GM23338 (cell line): ENCODE measurements around the gene ST8SIA4. TPM values are rescaled to one million over a fixed set of nuclear protein-coding genes. Genes with fewer than 3 reads are reported as not detected.

ENCODE experiments used
- ATAC-seq: fragments of 200-7000 bp; cut with Tn5 transposase; 3 replicates; pipeline ENCODE4 v1.9.1; 2020
- DNase-seq: peaks from one replicate; pipeline ENCODE4 v3.0.0-alpha.2; 2015; ENCODE audit warnings: low spot score
- H2AFZ ChIP-seq: fragments of 200-600 bp; sonication (generic); 2 replicates; pipeline ENCODE4 v1.8.0; 2016; ENCODE audit warnings: antibody characterized with exemption, mild to moderate bottlenecking, moderate library complexity
- H3F3A ChIP-seq: fragments of 200-600 bp; sonication (generic); replicated peaks from 2 replicates; pipeline ENCODE4 v1.8.0; 2017; ENCODE audit warnings: antibody characterized with exemption, mixed run types, low read depth
- H3K27ac ChIP-seq: fragments of 200-600 bp; sonication (generic); 2 replicates; pipeline ENCODE4 v1.6.1; 2016; ENCODE audit warnings: low read depth
- H3K27me3 ChIP-seq: fragments of 200-600 bp; sonication (generic); 2 replicates; pipeline ENCODE4 v1.8.0; 2016; ENCODE audit warnings: mild to moderate bottlenecking, mixed run types, moderate library complexity; ENCODE audit not compliant: insufficient read depth
- H3K36me3 ChIP-seq: fragments of 200-600 bp; sonication (generic); 2 replicates; pipeline ENCODE4 v1.8.0; 2016; ENCODE audit warnings: mild to moderate bottlenecking; ENCODE audit not compliant: insufficient read depth
- H3K4me1 ChIP-seq: fragments of 200-600 bp; sonication (generic); 2 replicates; pipeline ENCODE4 v1.8.0; 2016; ENCODE audit warnings: mild to moderate bottlenecking, moderate library complexity; ENCODE audit not compliant: insufficient read depth
- H3K4me2 ChIP-seq: fragments of 200-600 bp; sonication (generic); 2 replicates; pipeline ENCODE4 v1.7.1; 2017; ENCODE audit warnings: mixed run types
- H3K4me3 ChIP-seq: fragments of 200-600 bp; sonication (generic); 2 replicates; pipeline ENCODE4 v1.6.1; 2016; ENCODE audit warnings: mixed run types
- H3K79me2 ChIP-seq: fragments of 200-600 bp; sonication (generic); replicated peaks from 2 replicates; pipeline ENCODE4 v1.8.0; 2017; ENCODE audit warnings: mild to moderate bottlenecking; ENCODE audit not compliant: insufficient read depth
- H3K9me2 ChIP-seq: fragments of 200-600 bp; sonication (generic); 2 replicates; pipeline ENCODE4 v1.8.0; 2017; ENCODE audit not compliant: insufficient read depth
- H4K20me1 ChIP-seq: fragments of 200-600 bp; sonication (generic); replicated peaks from 2 replicates; pipeline ENCODE4 v1.8.0; 2017; ENCODE audit warnings: mild to moderate bottlenecking; ENCODE audit not compliant: insufficient read depth
- H3K27ac Mint-ChIP-seq: 2 replicates; pipeline ENCODE4 v1.8.0; 2020; ENCODE audit warnings: inconsistent platforms, mild to moderate bottlenecking, moderate library complexity, mixed read lengths
- H3K27me3 Mint-ChIP-seq: 3 replicates; pipeline ENCODE4 v1.8.0; 2022; ENCODE audit warnings: low read depth, mild to moderate bottlenecking, moderate library complexity, mixed read lengths, inconsistent platforms; ENCODE audit not compliant: insufficient read depth, poor library complexity
- H3K36me3 Mint-ChIP-seq: 3 replicates; pipeline ENCODE4 v1.8.0; 2021; ENCODE audit warnings: low read depth, mild to moderate bottlenecking, inconsistent platforms, moderate library complexity, mixed read lengths
- H3K4me1 Mint-ChIP-seq: 3 replicates; pipeline ENCODE4 v1.8.0; 2020; ENCODE audit warnings: mild to moderate bottlenecking, inconsistent platforms, mixed read lengths
- H3K4me3 Mint-ChIP-seq: 3 replicates; pipeline ENCODE4 v1.8.0; 2021; ENCODE audit warnings: moderate library complexity, mild to moderate bottlenecking, inconsistent platforms, mixed read lengths
- H3K9me3 Mint-ChIP-seq: 3 replicates; pipeline ENCODE4 v1.8.0; 2020; ENCODE audit warnings: moderate library complexity, mild to moderate bottlenecking, inconsistent platforms, mixed read lengths
- CREB1 ChIP-seq: fragments of 250-450 bp; sonication (Bioruptor Pico); IDR thresholded peaks from 2 replicates; pipeline ENCODE4 v1.5.0; 2020; ENCODE audit warnings: low read depth, mild to moderate bottlenecking, moderate library complexity
- CTCF ChIP-seq, 2 experiments: fragments of 200-600 bp in 1 of 2; sonication (generic) in 1 of 2; conservative IDR thresholded peaks; 2 replicates each; pipeline versions ENCODE4 v1.5.1 to v1.6.1; 2016 to 2017; ENCODE audit warnings: antibody characterized with exemption in 2 of 2, low read depth in 2 of 2, mild to moderate bottlenecking in 2 of 2, moderate library complexity in 1 of 2
- ETS1 ChIP-seq: IDR thresholded peaks from 2 replicates; pipeline ENCODE4 v1.6.1; 2016; ENCODE audit warnings: antibody characterized with exemption
- EZH2 ChIP-seq: fragments of 200-600 bp; sonication (generic); IDR thresholded peaks from one replicate; pipeline ENCODE4 v1.8.0; 2017; ENCODE audit warnings: antibody characterized with exemption, mild to moderate bottlenecking, low read depth; ENCODE audit not compliant: unreplicated experiment
- EZH2phosphoT487 ChIP-seq: fragments of 200-600 bp; sonication (generic); IDR thresholded peaks from one replicate; pipeline ENCODE4 v1.8.1; 2018; ENCODE audit warnings: antibody characterized with exemption; ENCODE audit not compliant: unreplicated experiment
- POLR2AphosphoS5 ChIP-seq: IDR thresholded peaks from 2 replicates; pipeline ENCODE4 v1.6.1; 2016; ENCODE audit warnings: antibody characterized with exemption, low read depth
- REST ChIP-seq: IDR thresholded peaks from one replicate; pipeline ENCODE4 v1.6.1; 2018; ENCODE audit warnings: antibody characterized with exemption; ENCODE audit not compliant: unreplicated experiment
- STAT1 ChIP-seq: IDR thresholded peaks from one replicate; pipeline ENCODE4 v1.6.1; 2016; ENCODE audit warnings: antibody characterized with exemption; ENCODE audit not compliant: unreplicated experiment
- ZNF331 ChIP-seq: fragments of 250-450 bp; sonication (Bioruptor Pico); IDR thresholded peaks from 2 replicates; pipeline ENCODE4 v1.5.0; 2020; ENCODE audit warnings: low read depth, mild to moderate bottlenecking, moderate library complexity
- ZNF462 ChIP-seq: fragments of 250-450 bp; sonication (Bioruptor Pico); IDR thresholded peaks from 2 replicates; pipeline ENCODE4 v1.5.0; 2020; ENCODE audit warnings: mild to moderate bottlenecking, moderate library complexity
- polyA plus RNA-seq: library from polyadenylated mRNA; unstranded; fragments of >200 nt; fragmentation: Nextera tagmentation; extraction: Ambion mirVana; gene quantifications from 2 replicates; pipeline ENCODE4 v1.2.1, GENCODE V29; 2016
- total RNA-seq: library from RNA; depleted of rRNA; stranded (reverse); fragments of >200 nt; shearing (Covaris generic); gene quantifications from 2 replicates; pipeline ENCODE4 v1.2.3, GENCODE V29; 2014

ST8SIA4 gene
- total and polyA plus RNA-seq, 2 experiments from 2014 or later: 0.11 to 0.28 TPM

- H3K4me2 ChIP-seq: no peak overlapping the region
- no peak overlapping the region for H3K4me3 ChIP-seq
- no peaks in the 10 kb centered on the region for H3F3A ChIP-seq
- no peaks in the 10 kb centered on the region for H3K4me1 ChIP-seq
- no peaks in the 10 kb centered on the region for H4K20me1 ChIP-seq
- no peak overlapping the region for H3K27ac ChIP-seq
- H2AFZ ChIP-seq: no peak overlapping the region
- no peaks in the 10 kb centered on the region for H3K79me2 ChIP-seq
- Mint-ChIP-seq H3K9me3 (no peaks in the 10 kb centered on the region), H3K27me3 (peaks cover 3% of the 10 kb centered on the region), H3K36me3 (no peaks in the 10 kb centered on the region), H3K27ac (no peak overlapping the region), H3K4me3 (no peak overlapping the region), H3K4me1 (peaks cover 2% of the 10 kb centered on the region; the same call in 1 of the 3 replicates)
- ATAC-seq (no peak), DNase-seq (no peak)
- no peaks in the 10 kb centered on the region for H3K27me3 ChIP-seq
- no peak for TF ChIP-seq EZH2phosphoT487
- no peak for TF ChIP-seq ZNF462
- no peak for TF ChIP-seq CREB1
- no peak for TF ChIP-seq STAT1
- TF ChIP-seq CTCF (conservative IDR thresholded peaks at IDR 0.05; ENCODE audit: low read depth in 2 of 2): no peak
- TF ChIP-seq ZNF331 (CRISPR knock-in tag): no peak
- no peak for TF ChIP-seq EZH2
- TF ChIP-seq ETS1: no peak
- TF ChIP-seq POLR2AphosphoS5: no peak
- no peak for TF ChIP-seq REST
- no peaks in the 10 kb centered on the region for H3K36me3 ChIP-seq
- H3K9me2 ChIP-seq: no peaks in the 10 kb centered on the region
Measured at GRCh38 chr5:100856462-100856861, 46.6 kb downstream of the ST8SIA4 start.
